ENCODE data around the gene BCL11B. TPM values are rescaled to one million over a fixed set of nuclear protein-coding genes. Genes with fewer than 3 reads are reported as not detected.

BCL11B gene
- total RNA-seq, 2 experiments from 2014 or later = not detected

DNA sequence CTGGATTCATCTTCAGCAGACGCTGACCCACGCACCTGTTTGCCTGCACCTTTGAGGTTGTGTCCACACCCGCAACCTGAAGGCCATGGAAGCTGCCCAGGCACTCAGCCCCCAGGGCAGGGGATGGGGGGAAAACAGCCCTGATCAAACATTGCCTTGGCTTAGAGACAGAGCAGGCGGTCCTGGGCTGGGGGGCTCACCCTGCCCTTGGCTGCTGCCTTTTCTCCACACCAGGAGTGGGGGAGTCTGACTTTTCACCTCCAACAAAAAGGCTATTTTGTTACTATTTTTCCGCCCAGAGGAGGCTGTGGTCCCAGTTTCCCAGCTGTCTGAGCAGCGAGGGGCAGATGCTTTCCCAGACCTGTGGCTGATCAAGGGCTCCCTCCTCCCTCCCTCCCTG lies 24.2 kb downstream of the BCL11B start:
- no TSS peak for BruUV-seq (replicated peaks)
- Histone ChIP-seq H3K9me2 (ENCODE audit: insufficient read depth, low read length) (no peaks in the 10 kb centered on the region), H3K36me3 (ENCODE audit: insufficient read depth, low read length) (no peaks in the 10 kb centered on the region), H2AFZ (ENCODE audit: low read length) (no peak overlapping the region), H3K27ac (ENCODE audit: low read depth, low read length, poor library complexity, severe bottlenecking) (no peak overlapping the region), H3K4me2 (ENCODE audit: low read length) (no peak overlapping the region), H3K79me2 (ENCODE audit: insufficient read depth, low read depth, low read length) (no peaks in the 10 kb centered on the region), H3K4me1 (ENCODE audit: insufficient read depth, low read length, poor library complexity, severe bottlenecking) (no peaks in the 10 kb centered on the region), H3K4me3 (ENCODE audit: low read depth, low read length, poor library complexity, severe bottlenecking) (no peak overlapping the region), H3K9me3 (ENCODE audit: low read length) (no peaks in the 10 kb centered on the region), H4K20me1 (ENCODE audit: insufficient read depth, low read length) (no peaks in the 10 kb centered on the region)
- no peak for TF ChIP-seq CTCF (conservative IDR thresholded peaks at IDR 0.05; ENCODE audit: low read length)
- TF ChIP-seq EZH2phosphoT487 (IDR thresholded peaks at IDR 0.05; ENCODE audit: borderline replicate concordance, low read depth, low read length) = no peak
- ChIA-PET POLR2A (no interaction called here), CTCF (ENCODE audit: unreplicated experiment) (no interaction called here)
- intact Hi-C loops (cut with micrococcal nuclease; ENCODE audit: unreplicated experiment) = no loop called here
- DNase-seq (ENCODE audit: low spot score) = no peak

GRCh38 chr14:99247101-99247729 lies 24.8 kb downstream of the BCL11B start:
- H3K9me3 ChIP-seq (ENCODE audit: low read length) = no peaks in the 10 kb centered on the region
- no peak overlapping the region for H3K27ac ChIP-seq (ENCODE audit: low read depth, low read length, poor library complexity, severe bottlenecking)
- POLR2A ChIA-PET = no interaction called here
- no peak overlapping the region for H3K4me2 ChIP-seq (ENCODE audit: low read length)
- intact Hi-C loops (cut with micrococcal nuclease; ENCODE audit: unreplicated experiment) = no loop called here
- no peak overlapping the region for H3K4me3 ChIP-seq (ENCODE audit: low read depth, low read length, poor library complexity, severe bottlenecking)
- H4K20me1 ChIP-seq (ENCODE audit: insufficient read depth, low read length) = no peaks in the 10 kb centered on the region
- no peaks in the 10 kb centered on the region for H3K4me1 ChIP-seq (ENCODE audit: insufficient read depth, low read length, poor library complexity, severe bottlenecking)
- no peaks in the 10 kb centered on the region for H3K9me2 ChIP-seq (ENCODE audit: insufficient read depth, low read length)
- H2AFZ ChIP-seq (ENCODE audit: low read length) = no peak overlapping the region
- TF ChIP-seq CTCF (conservative IDR thresholded peaks at IDR 0.05; ENCODE audit: low read length) (no peak), EZH2phosphoT487 (IDR thresholded peaks at IDR 0.05; ENCODE audit: borderline replicate concordance, low read depth, low read length) (no peak)
- H3K36me3 ChIP-seq (ENCODE audit: insufficient read depth, low read length) = no peaks in the 10 kb centered on the region
- DNase-seq (ENCODE audit: low spot score) = no peak
- CTCF ChIA-PET (ENCODE audit: unreplicated experiment) = no interaction called here
- no TSS peak for BruUV-seq (replicated peaks)
- H3K79me2 ChIP-seq (ENCODE audit: insufficient read depth, low read depth, low read length) = no peaks in the 10 kb centered on the region

- intact Hi-C loops (cut with micrococcal nuclease; ENCODE audit: unreplicated experiment) = no loop called here
- no peak for DNase-seq (ENCODE audit: low spot score)
- Histone ChIP-seq H4K20me1 (ENCODE audit: insufficient read depth, low read length) (no peaks in the 10 kb centered on the region), H3K9me3 (ENCODE audit: low read length) (no peaks in the 10 kb centered on the region), H3K4me1 (ENCODE audit: insufficient read depth, low read length, poor library complexity, severe bottlenecking) (no peaks in the 10 kb centered on the region), H3K9me2 (ENCODE audit: insufficient read depth, low read length) (no peaks in the 10 kb centered on the region), H3K79me2 (ENCODE audit: insufficient read depth, low read depth, low read length) (no peaks in the 10 kb centered on the region), H3K27ac (ENCODE audit: low read depth, low read length, poor library complexity, severe bottlenecking) (no peak overlapping the region), H3K4me3 (ENCODE audit: low read depth, low read length, poor library complexity, severe bottlenecking) (no peak overlapping the region), H3K4me2 (ENCODE audit: low read length) (no peak overlapping the region), H3K36me3 (ENCODE audit: insufficient read depth, low read length) (no peaks in the 10 kb centered on the region), H2AFZ (ENCODE audit: low read length) (no peak overlapping the region)
- ChIA-PET CTCF (ENCODE audit: unreplicated experiment) (no interaction called here), POLR2A (no interaction called here)
- TF ChIP-seq CTCF (conservative IDR thresholded peaks at IDR 0.05; ENCODE audit: low read length) (no peak), EZH2phosphoT487 (IDR thresholded peaks at IDR 0.05; ENCODE audit: borderline replicate concordance, low read depth, low read length) (no peak)
- no TSS peak for BruUV-seq (replicated peaks)
Measured at GRCh38 chr14:99246536-99247097, 25.4 kb downstream of the BCL11B start.

Data from OCI-LY7 (cell line).